Measurements from ENCODE around the gene NRARP.
"Not testable (repeated sequence)": the region's sequence is repeated elsewhere in the genome, so short reads cannot be mapped to it uniquely, and the experiment has no call there.

The NRARP gene

GRCh38 chr9:137302118-137302448, at the start of gene NRARP:
TSS of gene NRARP (minus strand) at chr9:137302271. CDS start at chr9:137301928, 343 bp downstream.
- peak; percentile 36 for DNase-seq

GRCh38 chr9:137350696-137351584, 48.9 kb upstream of the NRARP start:
- no peak for DNase-seq

- DNase-seq = no peak
Measured at GRCh38 chr9:137349471-137350033, 47.5 kb upstream of the NRARP start.

GRCh38 chr9:137348769-137349470, 46.8 kb upstream of the NRARP start:
- DNase-seq = no peak

GRCh38 chr9:137347928-137348327, 45.9 kb upstream of the NRARP start:
- DNase-seq = no peak

GRCh38 chr9:137342482-137342881, 40.4 kb upstream of the NRARP start:
- no peak for DNase-seq

GRCh38 chr9:137341227-137341626, 39.2 kb upstream of the NRARP start:
- no peak for DNase-seq

- DNase-seq = not testable (repeated sequence)
Measured at GRCh38 chr9:137339908-137340462, 37.9 kb upstream of the NRARP start.

GRCh38 chr9:137339045-137339907, 37.2 kb upstream of the NRARP start:
- no peak for DNase-seq

GRCh38 chr9:137336735-137337134, 34.7 kb upstream of the NRARP start:
- no peak for DNase-seq

- no peak for DNase-seq
Measured at GRCh38 chr9:137333016-137333671, 31.1 kb upstream of the NRARP start.

- no peak for DNase-seq
Measured at GRCh38 chr9:137331929-137332328, 29.9 kb upstream of the NRARP start.

- no peak for DNase-seq
Measured at GRCh38 chr9:137330689-137331088, 28.6 kb upstream of the NRARP start.

GRCh38 chr9:137329590-137329989, 27.5 kb upstream of the NRARP start:
- not testable (repeated sequence) for DNase-seq

- DNase-seq = not testable (repeated sequence)
Measured at GRCh38 chr9:137327641-137328550, 25.8 kb upstream of the NRARP start.

GRCh38 chr9:137326445-137327065, 24.5 kb upstream of the NRARP start:
- DNase-seq = no peak

- no peak for DNase-seq
Measured at GRCh38 chr9:137325799-137326198, 23.7 kb upstream of the NRARP start.

GRCh38 chr9:137325124-137325523, 23.1 kb upstream of the NRARP start:
- DNase-seq = no peak

GRCh38 chr9:137323531-137324331, 21.7 kb upstream of the NRARP start:
- DNase-seq = no peak
